ENCODE data around the gene RNU2-63P. TPM values are rescaled to one million over a fixed set of nuclear protein-coding genes. Genes with fewer than 3 reads are reported as not detected.
"Not testable (repeated sequence)": the region's sequence is repeated elsewhere in the genome, so short reads cannot be mapped to it uniquely, and the experiment has no call there.

The RNU2-63P gene
- polyA plus RNA-seq, 1 of the 3 experiments (the other 2 are of a cell fraction), result not detected

DNA sequence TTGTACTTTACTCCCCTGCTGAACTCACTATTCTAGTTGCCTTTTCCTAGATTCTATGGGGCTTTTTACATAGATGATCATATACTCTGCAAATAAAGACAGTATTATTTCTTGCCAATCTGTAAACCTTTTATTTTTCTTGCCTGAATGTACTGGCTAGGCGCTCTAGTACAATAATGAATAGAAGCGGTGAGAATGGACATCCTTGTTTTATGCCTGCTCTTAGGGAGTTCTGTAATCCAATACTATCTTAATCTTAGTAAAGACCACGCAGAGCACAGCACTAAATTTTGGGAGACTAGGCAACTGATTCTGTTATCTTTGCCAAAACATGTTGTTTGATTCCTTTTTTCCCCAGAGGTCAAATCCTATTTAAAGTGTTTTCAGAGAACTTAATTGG is 32.2 kb upstream of the RNU2-63P start (continued):
- TF ChIP-seq CTCF (IDR thresholded peaks at IDR 0.05), result no peak
- no peak for TF ChIP-seq SIN3A (IDR thresholded peaks at IDR 0.05; ENCODE audit: borderline replicate concordance, low read depth, low read length)

- H3K4me3 ChIP-seq (ENCODE audit: low read depth in 2 of 2, low read length in 1 of 2), result not testable (repeated sequence)
These were observed 29.2 kb upstream of the RNU2-63P start for GRCh38 chr2:88045561-88045960.

GRCh38 chr2:88042476-88042875 is 26.1 kb upstream of the RNU2-63P start:
- no peak for TF ChIP-seq JUND (IDR thresholded peaks at IDR 0.05)
- no peak for TF ChIP-seq POLR2AphosphoS5 (IDR thresholded peaks at IDR 0.05; ENCODE audit: low read depth, low read length)
- TF ChIP-seq NRF1 (IDR thresholded peaks at IDR 0.05; ENCODE audit: low read depth, low read length), result no peak
- H3K27me3 ChIP-seq (ENCODE audit: insufficient read depth), result no peaks in the 10 kb centered on the region
- POLR2A ChIA-PET, result no interaction called here
- H3K36me3 ChIP-seq (replicated peaks in 1 of 2; ENCODE audit: control insufficient read depth in 1 of 2, insufficient read depth in 2 of 2, low read length in 1 of 2), result peaks cover 0 to 14% of the 10 kb centered on the region in 2 experiments
- CTCF ChIA-PET, result interaction anchor here (0.8 kb wide), 1 partner anchor 18 kb away, joined by 3 read pairs; no protein-coding TSS in a partner anchor
- H2AFZ ChIP-seq (ENCODE audit: low read depth), result no peak overlapping the region
- no peaks in the 10 kb centered on the region for H3K9me3 ChIP-seq
- H3F3A ChIP-seq (replicated peaks; ENCODE audit: insufficient read depth), result peaks cover 32% of the 10 kb centered on the region
- no peak for DNase-seq
- peaks cover 0 to 16% of the 10 kb centered on the region in 2 experiments; a peak in 1 of 4 replicates for H3K4me1 ChIP-seq (ENCODE audit: control insufficient read depth in 1 of 2, insufficient read depth in 2 of 2, low read depth in 1 of 2, low read length in 1 of 2)
- H3K9ac ChIP-seq, result no peak overlapping the region
- no peak overlapping the region for H3K4me2 ChIP-seq
- no peaks in the 10 kb centered on the region for H3K9me2 ChIP-seq
- peaks cover 7% of the 10 kb centered on the region; the same call in 1 of the 2 replicates for H4K20me1 ChIP-seq (ENCODE audit: insufficient read depth)
- no peak overlapping the region for H3K27ac ChIP-seq (ENCODE audit: low read depth in 2 of 2, low read length in 1 of 2)
- WGBS (ENCODE audit: low lambda C conversion rate), result 99% methylated on average over 5 of the region's 5 CpGs
- H3K79me2 ChIP-seq (ENCODE audit: insufficient read depth), result peaks cover 69% of the 10 kb centered on the region
- no peak overlapping the region for H3K4me3 ChIP-seq (ENCODE audit: low read depth in 2 of 2, low read length in 1 of 2)

More at GRCh38 chr2:88045561-88045960, 29.2 kb upstream of the RNU2-63P start:
- POLR2A ChIA-PET; H3K27ac ChIP-seq (ENCODE audit: low read depth in 2 of 2, low read length in 1 of 2); H3K4me1 ChIP-seq (ENCODE audit: control insufficient read depth in 1 of 2, insufficient read depth in 2 of 2, low read depth in 1 of 2, low read length in 1 of 2); H3K9me3 ChIP-seq; H3K9ac ChIP-seq; H2AFZ ChIP-seq (ENCODE audit: low read depth); H3K27me3 ChIP-seq (ENCODE audit: insufficient read depth); H3K9me2 ChIP-seq; H4K20me1 ChIP-seq (ENCODE audit: insufficient read depth); DNase-seq; H3K4me2 ChIP-seq: not testable (repeated sequence)
- Histone ChIP-seq H3F3A (replicated peaks; ENCODE audit: insufficient read depth) (peaks cover 13% of the 10 kb centered on the region), H3K36me3 (replicated peaks in 1 of 2; ENCODE audit: control insufficient read depth in 1 of 2, insufficient read depth in 2 of 2, low read length in 1 of 2) (peaks cover 0 to 37% of the 10 kb centered on the region in 2 experiments), H3K79me2 (ENCODE audit: insufficient read depth) (peaks cover 88% of the 10 kb centered on the region)
- CTCF ChIA-PET, result interaction anchor here (1.4 kb wide), 1 partner anchor 625 kb away, joined by 3 read pairs; no protein-coding TSS in a partner anchor
- 98% methylated on average over 6 of the region's 6 CpGs for WGBS (ENCODE audit: low lambda C conversion rate)

Data from SK-N-SH (cell line).